PC-3 (cell line): Measurements from ENCODE around the gene KCND3. TPM values are rescaled to one million over a fixed set of nuclear protein-coding genes. Genes with fewer than 3 reads are reported as not detected.
A peak's percentile ranks its signal among the peaks of the same experiment; 100 is the strongest.

Experiments used
- ATAC-seq: fragments of 200-7000 bp; cut with Tn5 transposase; 2 replicates; pipeline ENCODE4 v1.9.1; 2020; ENCODE audit warnings: mild to moderate bottlenecking, moderate library complexity
- BruUV-seq: library from RNA; stranded (reverse); fragments of 400-500 nt; replicated peaks from 2 replicates; lab custom pipeline; 2021; lab: Mats Ljungman, UMichigan
- CTCF ChIA-PET: fragments of 300-600 bp; sonication (Branson Sonifier 250); formaldehyde crosslinking; loops from one replicate; lab custom pipeline; 2022; ENCODE audit warnings: antibody characterized with exemption; lab: Charles Lee
- POLR2A ChIA-PET: fragments of 300-600 bp; sonication (Branson Sonifier 250); formaldehyde crosslinking; loops from one replicate; lab custom pipeline; 2022; ENCODE audit warnings: antibody characterized with exemption; ENCODE audit not compliant: unreplicated experiment; lab: Charles Lee
- DNase-seq: peaks from one replicate; pipeline ENCODE4 v3.0.0-alpha.2; 2015
- H2AFZ ChIP-seq: fragments of 300-600 bp; sonication (generic); 2 replicates; pipeline ENCODE4 v1.6.0; 2016; ENCODE audit warnings: antibody characterized with exemption, low read length
- H3F3A ChIP-seq: fragments of 300-600 bp; sonication (generic); one replicate; pipeline ENCODE4 v1.6.0; 2017; ENCODE audit warnings: antibody characterized with exemption, low read length, control low read depth, mild to moderate bottlenecking; ENCODE audit not compliant: unreplicated experiment
- H3K27ac ChIP-seq: fragments of 300-600 bp; sonication (generic); 2 replicates; pipeline ENCODE4 v1.5.1; 2016; ENCODE audit warnings: mild to moderate bottlenecking, low read length
- H3K27me3 ChIP-seq: fragments of 300-600 bp; sonication (generic); 2 replicates; pipeline ENCODE4 v1.6.1; 2016; ENCODE audit warnings: low read length, mixed read lengths
- H3K36me3 ChIP-seq: fragments of 300-600 bp; sonication (generic); 2 replicates; pipeline ENCODE4 v1.6.1; 2016; ENCODE audit warnings: low read depth, mixed run types, low read length, mixed read lengths
- H3K4me1 ChIP-seq: fragments of 300-600 bp; sonication (generic); 2 replicates; pipeline ENCODE4 v1.5.1; 2016; ENCODE audit warnings: low read length; ENCODE audit not compliant: insufficient read depth
- H3K4me2 ChIP-seq: fragments of 300-600 bp; sonication (generic); 2 replicates; pipeline ENCODE4 v1.6.0; 2016; ENCODE audit warnings: low read length
- H3K4me3 ChIP-seq: fragments of 300-600 bp; sonication (generic); 2 replicates; pipeline ENCODE4 v1.5.1; 2016; ENCODE audit warnings: mild to moderate bottlenecking, low read length, mixed read lengths
- H3K79me2 ChIP-seq: fragments of 300-600 bp; sonication (generic); 2 replicates; pipeline ENCODE4 v1.6.1; 2017; ENCODE audit warnings: low read length, mixed read lengths
- H3K9ac ChIP-seq: fragments of 300-600 bp; sonication (generic); 2 replicates; pipeline ENCODE4 v1.6.0; 2016; ENCODE audit warnings: mild to moderate bottlenecking, low read length
- H3K9me2 ChIP-seq: fragments of 300-600 bp; sonication (generic); replicated peaks from 2 replicates; pipeline ENCODE4 v1.6.1; 2016; ENCODE audit warnings: mixed run types, low read length, mixed read lengths
- H3K9me3 ChIP-seq: fragments of 300-600 bp; sonication (generic); 2 replicates; pipeline ENCODE4 v1.6.1; 2016; ENCODE audit warnings: low read length, mixed read lengths
- H4K20me1 ChIP-seq: fragments of 300-600 bp; sonication (generic); 2 replicates; pipeline ENCODE4 v1.6.1; 2016; ENCODE audit warnings: low read length, mixed read lengths
- CTCF ChIP-seq: fragments of 300-600 bp; sonication (generic); conservative IDR thresholded peaks from 2 replicates; pipeline ENCODE4 v1.5.1; 2017; ENCODE audit warnings: antibody characterized with exemption, low read depth, mild to moderate bottlenecking, low read length
- EZH2 ChIP-seq: fragments of 300-600 bp; sonication (generic); IDR thresholded peaks from one replicate; pipeline ENCODE4 v1.6.1; 2017; ENCODE audit warnings: antibody characterized with exemption, mild to moderate bottlenecking, low read length; ENCODE audit not compliant: unreplicated experiment
- EZH2phosphoT487 ChIP-seq: fragments of 300-600 bp; sonication (generic); IDR thresholded peaks from 2 replicates; pipeline ENCODE4 v1.6.1; 2018; ENCODE audit warnings: mild to moderate bottlenecking, antibody characterized with exemption, low read length, borderline replicate concordance
- intact Hi-C: fragments of 100-400 bp; cut with micrococcal nuclease; formaldehyde crosslinking; loops from 2 replicates; pipeline ENCODE4 v1.9.0; 2023
- total RNA-seq: library from RNA; depleted of rRNA; stranded (reverse); fragments of >200 nt; gene quantifications from 2 replicates; pipeline ENCODE4 v1.2.3, GENCODE V29; 2014

KCND3 gene
- total RNA-seq, 1 experiment from 2014 or later = not detected

DNA sequence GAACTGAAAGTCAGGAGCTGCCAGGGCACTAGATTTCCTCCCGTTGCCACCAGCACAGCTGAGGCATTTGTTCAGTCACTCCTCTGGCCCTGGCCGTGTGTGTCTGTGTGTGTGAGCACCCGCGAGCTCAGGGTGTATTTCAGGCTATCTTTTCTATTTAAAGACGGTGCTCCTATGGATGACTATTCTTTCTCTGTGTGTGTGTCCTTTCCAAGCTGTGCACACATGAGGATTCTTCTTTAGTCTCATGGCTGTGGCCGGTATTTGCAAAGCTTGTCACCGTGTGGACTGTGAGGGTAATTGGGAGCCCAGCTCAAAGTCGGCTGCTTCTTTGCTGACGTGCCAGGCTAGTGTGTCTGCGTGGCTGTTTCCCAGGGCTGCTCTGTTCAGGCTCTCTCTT, 3.0 kb upstream of the KCND3 start:
- Histone ChIP-seq H3K9me3 (no peaks in the 10 kb centered on the region), H3K4me1 (peaks cover 10% of the 10 kb centered on the region; the same call in 1 of the 2 replicates), H3K4me3 (no peak overlapping the region), H3K4me2 (no peak overlapping the region), H3K9me2 (no peaks in the 10 kb centered on the region), H3F3A (no peaks in the 10 kb centered on the region), H3K79me2 (no peaks in the 10 kb centered on the region), H3K27me3 (peaks cover 81% of the 10 kb centered on the region), H3K27ac (no peak overlapping the region), H4K20me1 (no peaks in the 10 kb centered on the region), H3K9ac (no peak overlapping the region), H3K36me3 (no peaks in the 10 kb centered on the region), H2AFZ (no peak overlapping the region)
- TF ChIP-seq EZH2phosphoT487 (no peak), EZH2 (no peak), CTCF (no peak)
- ATAC-seq = no peak
- CTCF ChIA-PET = no interaction called here
- DNase-seq = no peak
- intact Hi-C loops = no loop called here
- BruUV-seq = no TSS peak
- POLR2A ChIA-PET = no interaction called here

GRCh38 chr1:111990878-111991718, 1.6 kb upstream of the KCND3 start:
- peak; percentile 68 for ATAC-seq
- peak overlapping the region; percentile 29; the same call in 1 of the 2 replicates for H2AFZ ChIP-seq
- intact Hi-C loops = no loop called here
- H3K79me2 ChIP-seq = no peaks in the 10 kb centered on the region
- peak; percentile 46 for DNase-seq
- no peak overlapping the region; the same call in 1 of the 2 replicates for H3K4me3 ChIP-seq
- ChIA-PET POLR2A (no interaction called here), CTCF (interaction anchor here (0.6 to 0.7 kb wide), 2 partner anchors 441 to 582 kb away, joined by 3 read pairs; no protein-coding TSS in a partner anchor)
- H3K9me3 ChIP-seq = no peaks in the 10 kb centered on the region
- H3K9me2 ChIP-seq = no peaks in the 10 kb centered on the region
- peaks cover 88% of the 10 kb centered on the region for H3K27me3 ChIP-seq
- TF ChIP-seq EZH2phosphoT487 (no peak; the same call in 1 of the 2 replicates), EZH2 (peak; percentile 68), CTCF (peak; percentile 57)
- peaks cover 10% of the 10 kb centered on the region; the same call in 1 of the 2 replicates for H3K4me1 ChIP-seq
- no peak overlapping the region for H3K27ac ChIP-seq
- H3K4me2 ChIP-seq = peak overlapping the region; percentile 63
- no peaks in the 10 kb centered on the region for H4K20me1 ChIP-seq
- BruUV-seq = no TSS peak
- no peak overlapping the region for H3K9ac ChIP-seq
- no peaks in the 10 kb centered on the region for H3F3A ChIP-seq
- H3K36me3 ChIP-seq = no peaks in the 10 kb centered on the region
